Psoas muscle (tissue), 8 donors: Measurements from ENCODE around the gene ZNF221. TPM values are rescaled to one million over a fixed set of nuclear protein-coding genes. Genes with fewer than 3 reads are reported as not detected.
A peak's percentile ranks its signal among the peaks of the same experiment; 100 is the strongest.

ENCODE experiments used
- ATAC-seq, 4 donors: fragments of 200-7000 bp; cut with Tn5 transposase; one replicate each; pipeline ENCODE4 v1.9.1; 2020; ENCODE audit warnings: moderate library complexity in 3 of 4, mild to moderate bottlenecking in 2 of 4
- DNase-seq, 2 donors: peaks; one replicate each; pipeline ENCODE4 v3.0.0-alpha.2; 2020
- H3K27ac ChIP-seq: fragments of 200-600 bp; one replicate; pipeline ENCODE4 v1.8.0; 2022
- H3K27me3 ChIP-seq, 3 donors: fragments of 200-600 bp in 1 of 3; one replicate each; pipeline versions ENCODE4 v1.6.1 to v1.8.0; 2013 to 2022; ENCODE audit warnings: low read length in 2 of 3, mild to moderate bottlenecking in 2 of 3, moderate library complexity in 1 of 3; ENCODE audit not compliant: insufficient read depth in 3 of 3
- H3K36me3 ChIP-seq, 2 donors: fragments of 200-600 bp in 1 of 2; one replicate each; pipeline versions ENCODE4 v1.6.1 to v1.8.0; 2013 to 2022; ENCODE audit warnings: low read depth in 1 of 2, mild to moderate bottlenecking in 1 of 2, moderate library complexity in 1 of 2; ENCODE audit not compliant: insufficient read depth in 1 of 2
- H3K4me1 ChIP-seq: fragments of 200-600 bp; one replicate; pipeline ENCODE4 v1.8.0; 2022
- H3K4me3 ChIP-seq: fragments of 200-600 bp; one replicate; pipeline ENCODE4 v1.8.0; 2022; ENCODE audit warnings: mild to moderate bottlenecking
- H3K9me3 ChIP-seq: fragments of 200-600 bp; one replicate; pipeline ENCODE4 v1.8.0; 2022
- WGBS, 3 donors: extraction: QIAGEN DNeasy Blood & Tissue Kit; methylation state at CpG; one replicate each; pipeline versions ENCODE4 v1.1.6 to v1.1.7; 2013; 5-methylcytosine and 5-hydroxymethylcytosine counted together
- intact Hi-C, 2 donors: fragments of 100-400 bp; cut with DNase I; formaldehyde crosslinking; loops; one replicate each; pipeline versions ENCODE4 v1.11.0 to v1.14.2; 2022
- long read RNA-seq, 2 donors: library from polyadenylated mRNA; unstranded; transcript quantifications; one replicate each; pipeline ENCODE4 v2.0.0, GENCODE V29; 2021
- polyA plus RNA-seq, 3 donors: library from polyadenylated mRNA; stranded (reverse); fragments of 200-250 nt; gene quantifications; one replicate each; pipeline ENCODE4 v1.2.3, GENCODE V29; 2013
- total RNA-seq, 4 donors: library from RNA; stranded (reverse); fragmentation: NEBNext Ultra II Directional in 2 of 4; extraction: Animal tissue kit (Norgen Biotek cat#: 25700) in 2 of 4; gene quantifications; one replicate each; pipeline versions ENCODE4 v1.2.1 to v1.2.4, GENCODE V29; 2021 to 2023
- TF ChIP-seq, protein P1 (sequence below): fragments of 200-600 bp; IDR thresholded peaks from one replicate; pipeline ENCODE4 v1.8.0; 2022; ENCODE audit warnings: antibody characterized with exemption
- donor health status: healthy with polysubstance abuse.
- donor health status: DM: no; HTN: no; CAD: no; lungs with moderate emphysema.
- donor health status: Bipolar disorder and iron deficiency.
- donor health status: healthy.
- donor health status: DM: yes; HTN: yes; CAD: no.
- donor health status: DM: no; HTN: no; CAD: no.
- donor health status: DM: no; HTN: no; CAD: no.
- donor health status: DM: yes; HTN: yes; CAD: no.

ZNF221 gene
- 1 to 10 TPM in 2 of 4 donors, under 1 TPM in 2; 0.54 to 2.5 (median 1.2) TPM for total RNA-seq
- under 1 TPM; 0.23 to 0.93 (median 0.75) TPM for polyA plus RNA-seq
- long read RNA-seq, donor 1 = 0 reads
- long read RNA-seq, donor 2 = 0 reads

GRCh38 chr19:43950834-43951645 is at the start of gene ZNF221:
Gene ZNF221, plus strand, starts transcription at chr19:43951228. Its CDS starts 11,499 bp downstream, at chr19:43962727.
- WGBS, 3 donors = 0 to 1% (median 0%) methylated on average over 40 of the region's 40 CpGs
- no peaks in the 10 kb centered on the region for H3K27me3 ChIP-seq
- intact Hi-C loops = loop anchor here in 1 of 2 donors (2.0 kb wide), 1 partner anchor 16 kb away; the partner anchor contains the start of gene ZNF45
- TF ChIP-seq, protein P1, sequence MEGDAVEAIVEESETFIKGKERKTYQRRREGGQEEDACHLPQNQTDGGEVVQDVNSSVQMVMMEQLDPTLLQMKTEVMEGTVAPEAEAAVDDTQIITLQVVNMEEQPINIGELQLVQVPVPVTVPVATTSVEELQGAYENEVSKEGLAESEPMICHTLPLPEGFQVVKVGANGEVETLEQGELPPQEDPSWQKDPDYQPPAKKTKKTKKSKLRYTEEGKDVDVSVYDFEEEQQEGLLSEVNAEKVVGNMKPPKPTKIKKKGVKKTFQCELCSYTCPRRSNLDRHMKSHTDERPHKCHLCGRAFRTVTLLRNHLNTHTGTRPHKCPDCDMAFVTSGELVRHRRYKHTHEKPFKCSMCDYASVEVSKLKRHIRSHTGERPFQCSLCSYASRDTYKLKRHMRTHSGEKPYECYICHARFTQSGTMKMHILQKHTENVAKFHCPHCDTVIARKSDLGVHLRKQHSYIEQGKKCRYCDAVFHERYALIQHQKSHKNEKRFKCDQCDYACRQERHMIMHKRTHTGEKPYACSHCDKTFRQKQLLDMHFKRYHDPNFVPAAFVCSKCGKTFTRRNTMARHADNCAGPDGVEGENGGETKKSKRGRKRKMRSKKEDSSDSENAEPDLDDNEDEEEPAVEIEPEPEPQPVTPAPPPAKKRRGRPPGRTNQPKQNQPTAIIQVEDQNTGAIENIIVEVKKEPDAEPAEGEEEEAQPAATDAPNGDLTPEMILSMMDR = peak; percentile 41
- ATAC-seq (peak; percentile 100), DNase-seq (peak; percentile 89 to 94)
- H3K4me1 ChIP-seq = no peaks in the 10 kb centered on the region
- peak within 1 kb of the TSS; percentile 53 for H3K27ac ChIP-seq
- peaks cover 0 to 4% of the 10 kb centered on the region in 2 donors for H3K36me3 ChIP-seq
- peak within 1 kb of the TSS; percentile 79 for H3K4me3 ChIP-seq
- H3K9me3 ChIP-seq = peaks cover 46% of the 10 kb centered on the region

- ATAC-seq (peak; percentile 91 to 100 (median 100)), DNase-seq (peak; percentile 79 to 83)
- Histone ChIP-seq H3K36me3 (peaks cover 2 to 11% of the 10 kb centered on the region in 2 donors), H3K27ac (peak overlapping the region; percentile 66), H3K27me3 (no peaks in the 10 kb centered on the region), H3K4me1 (peaks cover 4% of the 10 kb centered on the region), H3K4me3 (peak overlapping the region; percentile 79), H3K9me3 (peaks cover 74% of the 10 kb centered on the region)
- 12 to 17% (median 13%) methylated on average over 39 of the region's 39 CpGs for WGBS, 3 donors
- TF ChIP-seq, protein P1 = no peak
- intact Hi-C loops = no loop called here
Observed at GRCh38 chr19:43901395-43902390, 49.3 kb upstream of the ZNF221 start.

- Histone ChIP-seq H3K36me3 (peaks cover 2 to 4% of the 10 kb centered on the region in 2 donors), H3K27me3 (no peaks in the 10 kb centered on the region), H3K4me3 (peak overlapping the region; percentile 79), H3K4me1 (peaks cover 4% of the 10 kb centered on the region), H3K27ac (no peak overlapping the region), H3K9me3 (peaks cover 78% of the 10 kb centered on the region)
- 92 to 94% (median 94%) methylated on average over 4 of the region's 4 CpGs for WGBS, 3 donors
- TF ChIP-seq, protein P1 = no peak
- no peak for ATAC-seq
- intact Hi-C loops = no loop called here
- DNase-seq = no peak
Observed at GRCh38 chr19:43902399-43902798, 48.6 kb upstream of the ZNF221 start.

GRCh38 chr19:43905897-43906296 is 45.1 kb upstream of the ZNF221 start:
- no peaks in the 10 kb centered on the region for H3K27me3 ChIP-seq
- peaks cover 82% of the 10 kb centered on the region for H3K9me3 ChIP-seq
- H3K4me1 ChIP-seq = peaks cover 3% of the 10 kb centered on the region
- intact Hi-C loops = no loop called here
- DNase-seq (no peak), ATAC-seq (no peak)
- WGBS, 3 donors = 99 to 100% (median 99%) methylated on average over 5 of the region's 5 CpGs
- no peak overlapping the region for H3K4me3 ChIP-seq
- H3K36me3 ChIP-seq = no peaks in the 10 kb centered on the region
- H3K27ac ChIP-seq = no peak overlapping the region
- TF ChIP-seq, protein P1 = no peak
